NCI-H460 (cell line): Measurements from ENCODE around the gene CCN6. TPM values are rescaled to one million over a fixed set of nuclear protein-coding genes. Genes with fewer than 3 reads are reported as not detected.
"Not testable (repeated sequence)": the region's sequence is repeated elsewhere in the genome, so short reads cannot be mapped to it uniquely, and the experiment has no call there.

Experiments used
- DNase-seq: peaks from one replicate; pipeline ENCODE4 v3.0.0-alpha.2; 2016; ENCODE audit warnings: low read depth; ENCODE audit errors: extremely low read depth
- total RNA-seq: library from RNA; depleted of rRNA; stranded (reverse); fragments of >200 nt; shearing (Covaris generic); gene quantifications from 2 replicates; pipeline ENCODE4 v1.2.3, GENCODE V29; 2014

Gene CCN6
- total RNA-seq, 1 experiment from 2014 or later = not detected

DNA sequence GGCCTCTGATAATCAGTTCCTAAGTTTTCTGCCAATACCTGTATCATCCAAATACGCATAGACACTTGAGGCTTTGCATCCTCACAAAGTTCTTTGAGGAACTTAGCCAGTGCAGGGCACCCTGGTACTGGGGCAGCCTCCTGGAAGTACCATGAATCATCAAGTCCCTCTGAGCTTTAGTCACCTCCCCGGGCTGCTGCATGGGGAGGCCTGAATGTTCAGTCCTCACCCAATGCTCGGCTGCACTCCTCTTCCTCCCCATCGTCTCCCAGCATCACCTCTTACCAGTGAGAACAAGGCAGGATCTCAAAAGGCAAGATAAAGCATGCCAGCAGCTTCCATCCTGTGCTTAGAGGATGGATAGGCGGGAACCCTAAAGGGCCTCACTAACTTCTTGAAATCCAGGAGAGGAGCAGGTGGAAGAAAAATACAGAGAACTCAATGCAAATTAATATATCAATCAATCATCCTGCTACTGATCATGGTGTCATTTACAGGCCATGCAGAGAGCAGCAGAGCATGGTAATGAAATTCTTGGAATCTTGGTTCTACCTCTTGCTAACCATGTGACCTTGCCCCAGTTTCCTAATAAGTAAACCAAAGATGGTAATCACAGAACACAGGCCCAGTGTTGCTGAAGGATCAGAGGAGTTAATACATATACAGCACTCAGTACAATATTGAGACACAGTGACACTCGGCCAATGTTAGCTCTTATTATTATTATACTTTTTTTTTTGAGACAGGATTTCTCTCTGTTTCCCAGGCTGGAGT lies 4.7 kb upstream of the CCN6 start:
- DNase-seq = no peak

DNA sequence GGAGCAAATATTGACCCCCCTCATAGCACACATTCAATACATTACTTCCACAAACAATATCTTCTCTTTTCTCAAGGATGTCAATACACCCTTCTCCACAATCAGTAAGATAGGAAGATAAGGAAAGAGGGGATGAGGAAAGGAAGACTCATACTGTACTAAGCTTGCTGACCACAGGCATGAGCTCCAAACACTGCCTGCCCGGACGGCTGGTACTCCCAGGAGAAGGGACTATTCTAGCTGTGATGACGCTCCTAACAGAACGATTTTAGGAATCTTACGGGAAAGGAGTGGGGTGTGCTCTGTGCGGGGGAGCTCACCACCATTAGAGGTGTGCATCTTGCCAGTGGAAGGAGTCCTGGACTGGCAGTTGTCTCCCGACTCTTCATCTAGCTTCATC lies 3.9 kb upstream of the CCN6 start:
- DNase-seq = no peak

DNA sequence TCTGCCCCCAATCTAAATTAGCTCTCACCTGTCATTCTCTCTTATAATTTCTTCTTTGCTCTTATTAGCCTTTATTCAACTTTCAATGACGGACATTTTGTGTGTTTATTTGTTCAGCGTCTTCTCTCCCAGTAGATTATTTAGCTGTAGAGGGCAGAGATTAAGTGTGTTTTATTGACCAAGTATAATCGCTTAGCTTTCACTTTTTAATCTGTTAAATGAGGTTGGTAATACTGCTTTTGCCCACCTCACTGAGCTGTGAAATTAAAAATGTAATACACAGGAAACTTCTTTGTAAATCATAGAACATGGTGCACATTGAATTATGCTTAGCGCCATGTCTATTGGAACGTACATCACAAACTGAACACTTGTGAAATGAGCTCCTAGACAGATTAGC lies 3.5 kb upstream of the CCN6 start:
- DNase-seq = no peak

DNA sequence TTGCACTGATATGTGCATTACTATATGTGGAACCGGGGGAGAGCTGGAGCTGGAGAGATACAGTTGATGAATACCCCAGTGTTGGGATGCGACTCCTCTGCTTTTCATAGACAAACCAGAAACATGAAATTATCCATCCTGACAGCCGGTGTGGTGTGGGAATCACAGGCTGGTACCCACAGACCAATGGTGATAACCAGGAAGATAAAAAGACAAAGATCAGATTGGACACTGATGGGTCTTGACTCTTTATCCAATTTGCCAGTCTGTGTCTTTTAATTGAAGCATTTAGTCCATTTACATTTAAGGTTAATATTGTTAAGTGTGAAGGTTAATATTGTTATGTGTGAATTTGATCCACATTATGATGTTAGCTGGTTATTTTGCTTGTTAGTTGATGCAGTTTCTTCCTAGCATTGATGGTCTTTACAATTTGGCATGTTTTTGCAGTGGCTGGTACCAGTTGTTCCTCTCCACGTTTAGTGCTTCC lies 2.6 kb upstream of the CCN6 start:
- not testable (repeated sequence) for DNase-seq

DNA sequence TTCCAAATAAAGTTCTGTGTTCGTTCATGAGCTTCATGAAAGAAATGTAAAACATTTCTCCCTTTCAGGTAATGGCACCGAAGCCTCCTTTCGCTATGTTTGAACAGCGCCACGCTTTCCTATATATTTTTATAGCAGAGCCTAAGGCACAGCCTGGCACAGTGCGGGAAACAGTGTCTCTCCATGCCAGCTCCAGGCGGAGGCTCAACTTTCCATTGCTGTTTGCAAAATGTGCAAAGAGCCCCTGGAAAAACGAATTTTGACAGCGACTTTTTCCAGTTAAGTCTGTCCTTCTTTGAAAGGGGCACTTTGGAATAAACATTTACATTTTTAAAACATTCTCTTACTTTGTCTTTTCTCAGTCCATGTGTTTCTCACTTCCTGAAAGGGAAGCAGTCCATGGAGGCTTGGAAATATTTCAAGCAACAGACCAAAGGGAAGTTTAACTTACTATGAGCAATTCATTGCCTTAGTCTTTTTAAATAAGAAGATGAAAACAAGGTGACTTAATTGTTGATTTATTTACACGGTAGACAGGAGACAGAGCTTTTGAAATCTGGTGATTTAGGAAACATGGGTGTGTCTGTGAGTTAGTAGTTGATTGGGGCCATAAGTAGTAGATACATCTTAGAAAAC lies 769 bp downstream of the CCN6 start:
- DNase-seq = no peak

DNA sequence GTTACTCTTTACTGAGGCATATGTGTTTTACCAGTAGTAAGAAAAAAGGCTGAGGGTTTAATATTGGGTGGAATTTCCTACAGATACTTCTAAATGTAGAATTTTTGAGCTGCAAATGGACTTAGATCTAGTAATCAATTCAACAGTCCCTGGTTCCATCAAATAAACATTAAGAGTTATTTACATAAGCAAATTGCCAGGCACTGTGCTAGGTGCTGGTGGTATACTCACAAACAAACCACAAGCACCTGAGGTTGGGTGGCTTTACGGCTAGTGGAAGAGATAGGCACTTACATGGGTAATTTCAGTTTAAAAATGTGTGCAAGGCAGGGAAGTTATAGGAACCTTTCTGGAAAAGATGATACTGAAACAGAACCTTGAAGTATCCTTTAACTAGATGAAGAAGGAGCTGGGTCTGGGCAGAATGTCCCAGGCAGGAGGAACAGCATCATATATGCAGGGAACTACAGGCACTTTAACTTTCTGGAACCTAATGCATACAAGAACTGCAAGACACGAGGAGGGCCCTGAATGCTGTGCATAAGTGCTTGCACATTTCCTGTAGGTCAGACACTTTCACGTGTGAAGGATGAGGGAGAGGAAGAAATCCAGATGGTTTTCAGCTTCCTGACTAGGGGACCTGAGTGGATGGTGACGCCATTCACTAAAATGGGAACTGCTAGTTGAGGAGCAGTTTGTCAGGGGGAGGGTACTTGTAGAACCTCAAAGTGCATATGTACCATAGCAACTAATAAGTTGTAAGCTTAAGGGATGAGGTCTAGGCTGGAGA lies 4.5 kb downstream of the CCN6 start:
- DNase-seq = no peak

DNA sequence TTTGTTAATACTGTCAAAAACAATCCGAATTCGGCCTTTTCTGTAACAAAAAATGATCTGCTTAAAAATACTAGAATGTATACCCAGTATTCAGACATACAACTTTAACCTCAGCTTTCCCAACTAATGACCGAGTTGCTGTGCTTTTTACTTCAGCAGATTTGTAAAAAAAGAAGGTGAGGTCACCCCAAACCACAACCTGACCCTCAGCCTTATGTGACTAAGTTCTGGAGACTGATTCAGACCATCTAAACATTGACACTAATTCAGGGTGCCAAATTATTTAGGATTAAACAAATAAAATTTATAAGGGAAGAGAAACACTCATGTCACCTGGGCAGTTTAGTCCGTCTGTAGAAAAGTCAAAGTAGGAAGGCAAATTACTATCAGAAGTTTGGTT lies 7.7 kb downstream of the CCN6 start:
- no peak for DNase-seq

DNA sequence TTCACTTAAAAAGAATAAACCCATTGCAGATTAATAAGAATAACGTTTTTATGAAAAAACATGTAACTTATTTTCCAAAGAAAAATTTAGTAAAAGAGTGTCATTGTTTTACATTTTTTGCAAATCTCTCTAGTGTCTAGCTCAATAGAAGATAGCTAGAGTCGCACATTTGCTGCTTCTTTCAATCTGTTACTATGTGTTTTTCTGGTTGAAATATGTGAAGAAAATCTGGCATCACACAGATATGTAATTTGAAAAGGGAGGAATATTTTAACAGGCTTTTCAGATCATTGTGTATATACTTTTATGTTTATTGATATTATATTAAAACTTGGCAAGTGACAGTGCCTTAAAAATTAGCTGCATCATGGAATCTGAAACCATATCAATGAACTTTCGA lies 9.1 kb downstream of the CCN6 start:
- no peak for DNase-seq

DNA sequence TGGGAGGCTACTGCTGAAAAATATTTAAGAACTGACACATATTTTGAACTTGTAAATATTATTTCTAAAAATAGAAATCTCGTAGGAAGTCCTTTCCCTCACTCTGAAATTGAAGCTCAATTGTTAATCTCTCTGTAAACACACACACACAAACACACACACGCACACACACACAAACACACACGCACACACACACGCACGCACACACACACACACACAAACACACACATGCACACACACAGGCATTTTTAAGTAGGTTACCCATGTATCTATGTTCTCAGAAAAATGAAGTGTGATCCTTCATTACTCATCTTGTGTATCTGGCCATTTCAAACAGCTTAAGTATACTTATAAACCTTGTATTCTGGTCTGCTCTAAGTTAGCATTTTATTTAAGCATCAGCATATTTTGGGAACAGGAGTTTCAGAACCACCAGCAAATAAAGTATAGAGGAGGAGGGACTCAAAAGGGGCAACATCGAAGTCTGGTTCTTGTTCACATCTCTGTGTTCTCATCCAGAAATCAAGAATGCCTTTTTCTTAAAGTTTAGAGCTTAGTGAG lies 11.6 kb downstream of the CCN6 start:
- no peak for DNase-seq

DNA sequence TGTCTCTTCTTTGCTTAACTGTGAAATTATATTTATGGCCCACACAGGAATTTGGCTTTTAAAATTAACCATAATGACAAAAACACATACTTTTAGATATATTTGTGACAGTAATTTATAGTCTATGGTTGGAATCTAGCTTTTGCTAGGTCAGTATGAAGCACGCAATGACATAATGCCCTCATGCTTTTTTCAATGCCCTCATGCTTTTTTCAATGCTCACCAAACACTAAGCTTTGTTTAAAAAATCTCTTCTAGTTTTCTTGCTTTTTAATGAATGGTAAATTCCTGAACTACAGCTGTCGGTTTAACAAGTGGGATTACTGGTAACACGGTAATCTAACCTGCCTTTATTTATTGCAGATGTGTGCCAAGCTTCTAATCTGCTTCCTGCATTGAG lies 12.7 kb downstream of the CCN6 start:
- no peak for DNase-seq

DNA sequence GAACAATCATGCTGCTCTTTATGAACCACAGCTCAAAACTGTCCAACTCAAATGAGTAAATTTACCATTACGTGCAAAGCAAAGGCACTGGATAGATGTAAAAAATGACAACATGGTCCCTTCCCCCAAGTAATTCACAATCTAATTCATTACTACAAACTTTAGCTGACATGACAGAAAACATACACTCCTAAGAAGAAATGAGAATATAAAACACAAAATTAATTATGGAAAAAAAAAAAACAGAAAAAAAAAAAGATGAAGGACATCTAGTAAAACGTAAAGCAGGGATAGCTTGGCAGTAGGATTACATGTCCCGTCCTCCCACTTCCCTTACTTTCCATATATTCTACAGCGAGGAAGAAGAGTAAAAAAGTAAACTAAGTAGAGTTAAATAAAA lies 27.7 kb downstream of the CCN6 start:
- no peak for DNase-seq

DNA sequence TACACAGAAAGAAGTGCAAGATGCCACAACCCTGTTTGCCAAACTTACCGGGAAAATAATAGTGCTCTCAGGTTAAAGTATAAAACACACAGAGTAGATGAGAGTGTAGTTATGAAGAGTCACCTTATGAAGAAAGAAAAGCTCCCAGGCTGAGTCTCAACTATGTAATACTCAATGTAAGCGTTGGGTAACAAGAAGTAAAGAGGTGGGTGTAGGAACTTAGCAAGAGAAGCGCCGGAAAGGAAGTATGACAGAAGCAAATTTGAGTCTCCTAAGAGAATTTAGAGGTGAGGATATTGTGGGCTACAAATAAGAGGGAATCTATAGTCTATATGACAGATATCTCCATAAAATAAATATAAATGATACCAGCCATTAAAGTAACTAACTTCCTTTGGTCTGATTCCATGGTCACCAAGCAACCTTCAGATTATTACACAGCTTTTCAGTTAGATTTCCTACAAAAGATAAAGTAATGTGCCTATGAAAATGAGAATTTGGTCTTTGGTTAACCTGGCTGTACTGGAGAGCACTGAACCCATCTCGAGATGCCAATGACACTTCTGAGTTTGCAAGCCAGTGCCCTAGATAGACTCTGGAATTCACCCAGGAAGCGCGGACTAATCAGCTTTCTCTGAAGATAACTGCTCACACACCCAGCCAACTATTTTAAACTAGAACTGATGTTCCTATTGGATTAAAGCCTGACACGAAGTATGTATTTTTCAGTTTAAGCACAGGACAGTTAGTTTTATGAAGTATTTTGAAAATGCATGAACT lies 31.6 kb downstream of the CCN6 start:
- no peak for DNase-seq

DNA sequence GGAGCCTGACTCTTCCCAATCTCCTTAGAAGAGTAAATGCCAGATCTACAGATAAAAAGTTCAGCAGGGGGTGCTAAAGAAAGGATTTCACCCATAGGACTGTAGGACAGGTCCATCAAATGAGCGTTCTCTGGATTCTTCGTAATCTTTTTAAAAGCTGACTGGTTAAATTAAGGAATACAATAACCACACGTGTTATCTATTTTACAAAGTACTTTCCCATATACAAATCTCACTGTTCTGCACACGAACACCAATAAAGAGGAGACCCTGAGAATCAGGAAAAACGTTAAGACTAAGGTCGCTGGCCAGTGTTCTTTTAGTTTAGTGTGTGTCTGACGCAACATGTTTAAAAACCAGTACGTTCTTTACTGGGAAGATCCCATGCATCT lies 32.8 kb downstream of the CCN6 start:
- peak; percentile 24 for DNase-seq

DNA sequence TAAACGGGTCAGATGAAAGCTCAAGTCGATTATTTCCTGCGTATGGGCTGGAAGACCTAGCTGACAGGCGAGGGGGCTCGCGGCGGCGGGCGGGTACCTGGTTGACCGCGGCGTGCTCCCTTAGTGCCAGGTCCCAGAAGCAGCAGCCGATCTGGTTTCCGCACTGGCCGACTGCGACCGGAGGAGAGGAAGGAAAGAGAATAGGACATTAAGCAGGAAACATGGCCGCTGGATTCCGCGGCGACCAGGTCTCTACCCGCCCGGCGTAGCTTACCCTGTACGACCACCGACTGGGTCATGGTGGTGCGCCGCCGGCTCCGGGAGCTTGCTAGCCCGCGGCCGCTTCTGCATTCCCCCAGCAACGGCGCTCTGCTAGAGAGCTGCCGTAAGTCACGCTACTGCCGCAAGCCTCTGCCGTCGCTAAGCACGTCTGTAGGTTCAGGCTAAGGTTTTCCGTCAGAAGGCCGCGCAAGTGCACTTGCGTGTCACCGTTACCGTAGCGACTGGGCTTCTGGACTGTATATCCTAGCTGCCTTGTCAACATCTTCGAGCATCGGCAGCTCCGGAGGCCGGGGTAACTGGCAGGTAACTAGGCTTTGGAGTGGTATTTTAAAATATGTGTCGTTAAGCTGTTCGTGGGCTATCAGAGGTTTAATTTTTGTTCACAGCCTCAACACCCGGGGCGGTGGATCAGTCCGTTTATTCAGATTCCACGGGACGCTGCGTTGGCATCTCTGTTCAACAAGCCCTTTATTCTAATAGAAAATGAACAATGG lies 33.4 kb downstream of the CCN6 start, which contains the start of the genes FAM229B and TUBE1:
FAM229B (plus strand) TSS at position 456 of the 776 bp plus-strand sequence. CDS start 11,693 bp downstream, outside the sequence.
TUBE1 (minus strand) TSS at position 347 of the 776 bp plus-strand sequence; CDS start at position 299, 48 bp downstream.
- peak; percentile 88 for DNase-seq

DNA sequence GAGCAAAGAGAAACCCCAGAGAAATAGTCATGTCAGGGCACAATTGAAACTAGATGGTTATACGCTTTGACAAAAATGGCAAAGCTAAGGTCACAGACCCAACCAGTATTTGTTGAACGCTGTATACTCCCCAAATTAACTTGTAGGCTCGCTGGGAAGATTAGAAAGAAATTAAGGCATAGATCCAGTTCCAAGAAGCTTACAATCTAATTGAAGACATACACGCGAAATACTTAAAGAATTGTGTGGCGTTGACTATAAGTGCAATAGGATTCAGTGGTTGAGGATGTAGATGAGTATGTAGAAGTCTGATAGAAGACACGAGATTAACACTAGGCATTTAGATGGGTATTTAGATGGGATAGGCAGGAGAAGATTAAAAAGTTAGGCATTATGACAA lies 34.0 kb downstream of the CCN6 start:
- no peak for DNase-seq

DNA sequence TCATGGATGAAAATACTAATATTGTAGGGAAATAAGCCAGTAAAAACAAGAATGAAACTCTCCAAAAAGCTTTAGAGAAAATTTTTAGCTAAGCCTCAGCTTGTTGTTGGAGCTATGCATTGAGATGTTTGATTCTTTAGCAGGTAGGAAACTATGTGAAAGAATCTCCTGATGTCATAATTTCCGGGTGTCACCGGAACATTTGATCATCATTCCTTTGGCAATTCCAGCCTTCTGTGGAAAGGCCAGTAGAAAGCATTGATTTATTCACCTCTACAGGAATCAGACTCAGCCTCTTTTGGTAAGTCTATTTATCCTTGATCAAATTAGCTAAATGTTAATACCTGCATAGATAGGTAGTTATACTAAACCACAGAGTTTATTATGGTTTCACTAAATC lies 43.0 kb downstream of the CCN6 start:
- DNase-seq = no peak

DNA sequence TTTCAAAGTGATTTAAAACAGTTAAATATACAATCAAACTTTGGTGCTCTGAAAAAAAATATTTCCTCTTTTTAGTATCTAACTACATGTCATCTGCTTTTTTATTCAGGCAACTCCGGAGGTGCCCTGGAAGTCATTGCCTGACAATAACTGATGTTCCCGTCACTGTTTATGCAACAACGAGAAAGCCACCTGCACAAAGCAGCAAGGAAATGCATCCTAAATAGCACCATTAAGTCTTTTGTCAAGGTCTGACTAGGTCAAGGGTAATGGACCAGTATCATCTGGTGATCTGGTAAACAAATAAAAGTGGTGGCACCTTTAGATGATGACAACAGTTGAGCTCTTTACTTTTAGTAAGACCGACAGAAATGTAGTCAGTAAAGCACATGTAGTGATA lies 46.7 kb downstream of the CCN6 start:
- no peak for DNase-seq

DNA sequence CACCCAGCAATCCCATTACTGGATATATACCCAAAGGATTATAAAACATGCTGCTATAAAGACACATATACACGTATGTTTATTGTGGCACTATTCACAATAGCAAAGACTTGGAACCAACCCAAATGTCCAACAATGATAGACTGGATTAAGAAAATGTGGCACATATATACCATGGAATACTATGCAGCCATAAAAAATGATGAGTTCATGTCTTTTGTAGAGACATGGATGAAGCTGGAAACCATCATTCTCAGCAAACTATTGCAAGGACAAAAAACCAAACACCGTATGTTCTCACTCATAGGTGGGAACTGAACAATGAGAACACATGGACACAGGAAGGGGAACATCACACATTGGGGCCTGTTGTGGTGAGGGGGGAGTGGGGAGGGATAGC lies 52.1 kb downstream of the CCN6 start:
- DNase-seq = not testable (repeated sequence)

DNA sequence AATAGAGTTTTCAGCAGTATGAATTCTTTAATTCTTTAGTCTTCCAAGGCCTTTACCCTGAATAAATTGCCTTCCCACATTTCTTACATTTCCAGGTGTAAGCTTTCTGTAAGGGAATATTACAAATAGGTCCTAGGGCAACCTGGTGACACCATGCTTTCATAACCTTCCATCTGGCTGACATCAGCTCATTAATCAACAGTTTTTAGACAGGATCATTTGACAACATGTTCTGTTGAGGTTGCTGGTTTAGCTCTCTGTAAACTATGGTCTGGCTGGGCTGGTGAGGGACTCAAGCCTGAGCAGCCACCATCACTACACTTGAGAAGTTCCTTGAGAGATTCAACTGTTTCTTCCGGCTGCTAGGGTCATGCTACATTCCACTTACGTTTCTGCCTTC lies 52.7 kb downstream of the CCN6 start:
- DNase-seq = no peak
